ENCODE results near the gene NT5C2.

The NT5C2 gene

DNA sequence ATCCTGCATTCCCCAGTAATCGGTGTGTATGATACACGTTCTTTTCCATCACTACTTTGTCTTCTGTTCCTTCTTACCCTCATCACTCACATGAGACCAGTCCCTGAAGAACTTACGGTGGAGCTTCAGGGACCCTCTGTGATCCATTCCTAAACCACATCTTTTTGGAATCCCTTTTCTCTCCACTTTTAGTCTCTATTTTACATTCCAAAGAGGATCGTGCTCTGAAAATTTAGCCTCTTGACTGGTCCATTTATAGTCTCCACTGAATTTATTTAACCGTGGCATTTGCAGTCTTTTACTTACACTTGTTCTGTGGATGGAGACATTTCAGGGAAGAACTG lies 109.1 kb downstream of the NT5C2 start:
- H3K27ac ChIP-seq: no peak overlapping the region
- TF ChIP-seq, protein P1, sequence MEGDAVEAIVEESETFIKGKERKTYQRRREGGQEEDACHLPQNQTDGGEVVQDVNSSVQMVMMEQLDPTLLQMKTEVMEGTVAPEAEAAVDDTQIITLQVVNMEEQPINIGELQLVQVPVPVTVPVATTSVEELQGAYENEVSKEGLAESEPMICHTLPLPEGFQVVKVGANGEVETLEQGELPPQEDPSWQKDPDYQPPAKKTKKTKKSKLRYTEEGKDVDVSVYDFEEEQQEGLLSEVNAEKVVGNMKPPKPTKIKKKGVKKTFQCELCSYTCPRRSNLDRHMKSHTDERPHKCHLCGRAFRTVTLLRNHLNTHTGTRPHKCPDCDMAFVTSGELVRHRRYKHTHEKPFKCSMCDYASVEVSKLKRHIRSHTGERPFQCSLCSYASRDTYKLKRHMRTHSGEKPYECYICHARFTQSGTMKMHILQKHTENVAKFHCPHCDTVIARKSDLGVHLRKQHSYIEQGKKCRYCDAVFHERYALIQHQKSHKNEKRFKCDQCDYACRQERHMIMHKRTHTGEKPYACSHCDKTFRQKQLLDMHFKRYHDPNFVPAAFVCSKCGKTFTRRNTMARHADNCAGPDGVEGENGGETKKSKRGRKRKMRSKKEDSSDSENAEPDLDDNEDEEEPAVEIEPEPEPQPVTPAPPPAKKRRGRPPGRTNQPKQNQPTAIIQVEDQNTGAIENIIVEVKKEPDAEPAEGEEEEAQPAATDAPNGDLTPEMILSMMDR (IDR thresholded peaks at IDR 0.05): no peak
- TF ChIP-seq ZFX (IDR thresholded peaks at IDR 0.05; ENCODE audit: borderline replicate concordance): no peak

DNA sequence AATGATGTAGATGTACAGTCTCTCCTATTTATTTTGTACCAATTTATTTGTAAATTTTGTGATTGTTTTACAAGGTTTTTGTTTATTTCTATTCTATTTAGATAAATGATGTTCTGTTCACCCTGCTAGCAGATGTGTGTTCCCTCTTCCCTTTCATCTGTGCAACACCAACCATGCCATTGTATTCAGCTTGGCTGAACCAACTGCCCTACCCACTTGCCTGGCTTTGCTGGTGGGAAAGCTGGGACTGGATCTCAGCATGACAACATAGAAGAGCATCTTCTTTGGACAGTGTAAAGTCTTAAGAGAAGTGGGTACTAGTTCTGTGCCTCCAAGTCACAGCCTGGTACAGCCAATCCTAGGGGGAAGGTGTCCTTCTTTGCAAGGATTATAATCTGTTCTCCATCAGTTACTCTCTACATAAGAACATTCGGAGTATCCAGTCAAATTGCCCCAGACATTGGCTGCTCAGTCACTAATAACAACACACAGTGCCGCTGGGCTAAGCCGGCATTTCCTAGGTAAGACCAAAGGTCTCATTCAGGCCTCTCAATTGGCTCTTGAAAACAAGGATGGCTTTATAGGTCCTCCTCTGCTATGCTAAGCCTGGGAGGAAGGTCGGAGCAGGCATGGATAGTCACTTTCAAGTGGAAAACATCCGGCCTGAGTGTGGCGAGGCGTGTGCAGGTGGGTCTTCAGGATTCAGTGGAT lies 109.7 kb downstream of the NT5C2 start:
- TF ChIP-seq, protein P1 (IDR thresholded peaks at IDR 0.05): no peak
- no peak for TF ChIP-seq ZFX (IDR thresholded peaks at IDR 0.05; ENCODE audit: borderline replicate concordance)
- no peak overlapping the region for H3K27ac ChIP-seq

DNA sequence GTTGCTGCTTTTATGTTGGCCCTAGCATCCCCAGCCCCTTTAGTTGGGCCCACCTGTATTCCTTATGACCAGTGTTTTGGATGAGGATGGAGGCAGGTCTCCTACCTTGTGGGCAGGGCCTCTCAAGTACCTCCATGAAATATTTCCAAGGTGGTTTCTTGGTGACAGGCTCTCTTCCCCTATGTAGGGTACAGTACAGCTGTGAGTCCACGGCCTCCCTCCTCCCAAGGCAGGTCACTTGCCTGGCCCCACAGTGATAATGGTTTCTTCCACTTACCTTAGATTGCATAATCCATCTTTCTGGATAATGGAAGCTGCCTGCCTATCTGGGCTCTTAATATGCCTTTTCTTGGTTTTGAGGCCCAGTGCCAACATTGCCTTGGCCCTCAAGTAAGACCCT lies 110.4 kb downstream of the NT5C2 start:
- no peak overlapping the region for H3K27ac ChIP-seq
- TF ChIP-seq, protein P1 (IDR thresholded peaks at IDR 0.05): no peak
- TF ChIP-seq ZFX (IDR thresholded peaks at IDR 0.05; ENCODE audit: borderline replicate concordance): no peak

DNA sequence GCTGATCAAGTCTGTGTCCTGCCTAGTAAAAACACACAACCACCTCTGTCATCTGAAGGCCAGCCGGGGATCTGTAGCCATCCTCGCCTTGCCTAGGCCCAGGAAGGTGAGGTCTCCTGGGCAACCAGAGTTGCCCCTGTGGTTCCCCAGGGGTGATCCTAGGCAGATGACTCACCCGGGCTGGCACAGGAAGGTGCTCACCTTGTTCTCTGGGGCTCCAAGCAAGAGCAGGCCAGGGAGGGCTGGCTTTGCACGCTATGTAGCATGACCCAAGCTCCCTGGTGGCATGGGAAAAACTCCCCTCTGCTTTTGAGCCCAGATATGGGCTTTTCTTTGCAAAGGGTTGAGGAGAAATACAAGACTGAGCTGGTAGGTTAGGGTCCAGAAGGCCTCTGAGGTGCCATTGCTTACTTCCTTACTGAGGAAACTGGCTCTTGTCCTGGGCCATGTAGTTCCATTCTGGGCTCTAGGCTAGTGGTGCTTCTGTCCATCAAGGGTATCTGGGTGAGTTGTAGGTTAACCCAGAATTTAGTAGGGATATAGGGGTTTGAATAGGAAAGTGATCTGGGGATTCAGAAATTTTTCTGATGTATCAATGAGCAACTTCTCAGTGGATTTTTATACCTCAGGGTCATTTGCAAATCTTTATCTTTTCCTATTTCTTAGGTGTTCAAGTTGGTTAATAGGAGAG lies 112.0 kb downstream of the NT5C2 start:
- H3K27ac ChIP-seq: no peak overlapping the region
- TF ChIP-seq, protein P1 (IDR thresholded peaks at IDR 0.05): no peak
- TF ChIP-seq ZFX (IDR thresholded peaks at IDR 0.05; ENCODE audit: borderline replicate concordance): no peak

DNA sequence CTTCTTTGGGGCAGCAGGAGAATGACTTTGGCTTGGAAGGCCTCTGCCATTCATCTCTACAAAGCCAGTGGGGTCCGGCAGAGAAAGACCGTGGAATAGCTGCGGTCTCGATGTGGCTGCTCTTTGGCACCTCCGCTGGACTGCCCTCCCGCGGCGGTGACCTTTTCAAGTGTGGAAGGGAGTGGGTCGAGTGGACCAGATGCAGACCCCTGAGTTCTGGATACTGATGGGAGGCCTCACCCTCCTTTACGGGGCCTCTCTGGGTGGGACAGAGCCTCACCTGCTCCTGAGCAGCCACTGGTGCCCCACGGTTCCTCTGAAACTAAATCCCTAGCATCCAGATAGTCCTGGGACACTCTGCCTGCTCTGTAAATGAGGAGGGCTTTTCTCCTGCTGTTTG lies 113.1 kb downstream of the NT5C2 start:
- TF ChIP-seq ZFX (IDR thresholded peaks at IDR 0.05; ENCODE audit: borderline replicate concordance): no peak
- TF ChIP-seq, protein P1 (IDR thresholded peaks at IDR 0.05): no peak
- no peak overlapping the region for H3K27ac ChIP-seq

DNA sequence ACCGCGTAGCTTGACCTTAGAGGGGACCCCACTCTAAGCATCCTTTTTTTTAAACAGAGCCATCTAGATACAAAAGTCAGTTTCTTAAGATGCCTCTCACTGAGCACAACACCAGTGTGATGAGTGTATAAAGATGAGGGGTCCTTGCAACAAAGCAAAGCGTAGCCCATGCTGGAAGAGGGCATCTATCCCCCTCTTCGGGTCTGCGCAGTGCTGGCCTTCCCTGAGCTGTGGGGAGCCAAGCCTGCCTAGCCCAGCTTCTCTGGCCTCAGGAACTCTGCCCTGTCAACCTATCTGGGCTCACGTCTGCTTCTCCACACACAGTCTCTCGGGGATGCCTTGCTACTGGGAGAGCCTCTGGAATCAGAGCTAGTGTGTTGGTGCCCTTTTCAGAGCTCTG lies 114.0 kb downstream of the NT5C2 start:
- TF ChIP-seq, protein P1 (IDR thresholded peaks at IDR 0.05): no peak
- TF ChIP-seq ZFX (IDR thresholded peaks at IDR 0.05; ENCODE audit: borderline replicate concordance): no peak
- no peak overlapping the region for H3K27ac ChIP-seq

DNA sequence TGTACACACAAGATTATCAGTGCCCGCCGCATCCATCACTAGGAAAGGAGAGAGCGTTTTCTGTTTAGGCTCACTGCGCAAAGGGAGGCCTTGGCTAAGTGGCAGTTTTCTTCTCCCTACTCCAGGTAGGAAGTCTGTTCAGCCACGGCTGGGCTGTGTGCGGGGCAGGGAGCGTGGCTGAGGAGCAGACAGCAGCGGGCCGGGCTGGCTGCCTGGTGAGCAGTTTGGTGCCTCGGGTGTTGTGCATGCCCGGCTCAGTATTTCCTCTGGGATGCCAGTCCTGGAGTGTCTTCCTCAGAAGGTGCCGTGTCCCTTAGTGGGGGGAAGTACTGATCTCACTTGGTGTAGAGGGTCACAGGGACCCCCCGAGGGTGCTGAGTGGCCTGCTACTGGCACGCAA lies 114.4 kb downstream of the NT5C2 start:
- no peak overlapping the region for H3K27ac ChIP-seq
- no peak for TF ChIP-seq ZFX (IDR thresholded peaks at IDR 0.05; ENCODE audit: borderline replicate concordance)
- TF ChIP-seq, protein P1 (IDR thresholded peaks at IDR 0.05): no peak
